Measurements from ENCODE around the gene NTM. TPM values are rescaled to one million over a fixed set of nuclear protein-coding genes. Genes with fewer than 3 reads are reported as not detected.

The NTM gene
- polyA plus RNA-seq, 1 donor (not counting 4 experiments of a cell fraction or from before 2014, with no cell fraction given) = 47.9 TPM

DNA sequence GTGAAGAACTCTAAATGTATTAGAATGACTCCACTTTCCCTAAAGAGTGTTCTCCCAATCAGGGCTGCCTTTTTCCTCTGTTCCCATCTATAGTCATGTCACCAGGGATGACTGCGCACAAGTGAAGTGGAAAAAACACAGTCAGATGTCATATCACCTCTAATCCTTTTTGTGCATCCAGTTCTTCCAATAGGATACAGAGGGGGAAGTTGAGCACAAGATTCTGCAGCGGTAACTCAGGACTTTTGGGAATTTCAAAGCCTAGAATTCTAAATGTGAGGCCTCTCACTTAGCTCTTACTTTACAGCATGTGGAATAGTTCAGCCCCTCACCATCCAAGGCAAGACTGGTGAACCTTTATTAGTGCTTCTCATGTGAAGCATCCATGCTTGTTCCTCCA, 602.6 kb downstream of the NTM start:
- peaks cover 0 to 4% of the 10 kb centered on the region in 2 experiments for H3K36me3 ChIP-seq (ENCODE audit: control insufficient read depth in 2 of 2, extremely low read depth in 1 of 2, insufficient read depth in 2 of 2, low read length in 2 of 2)
- no peaks in the 10 kb centered on the region for H3K9me3 ChIP-seq (ENCODE audit: control insufficient read depth, low read depth, low read length)
- no peak for TF ChIP-seq EZH2 (IDR thresholded peaks at IDR 0.05; ENCODE audit: low read length)
- TF ChIP-seq, protein P1, sequence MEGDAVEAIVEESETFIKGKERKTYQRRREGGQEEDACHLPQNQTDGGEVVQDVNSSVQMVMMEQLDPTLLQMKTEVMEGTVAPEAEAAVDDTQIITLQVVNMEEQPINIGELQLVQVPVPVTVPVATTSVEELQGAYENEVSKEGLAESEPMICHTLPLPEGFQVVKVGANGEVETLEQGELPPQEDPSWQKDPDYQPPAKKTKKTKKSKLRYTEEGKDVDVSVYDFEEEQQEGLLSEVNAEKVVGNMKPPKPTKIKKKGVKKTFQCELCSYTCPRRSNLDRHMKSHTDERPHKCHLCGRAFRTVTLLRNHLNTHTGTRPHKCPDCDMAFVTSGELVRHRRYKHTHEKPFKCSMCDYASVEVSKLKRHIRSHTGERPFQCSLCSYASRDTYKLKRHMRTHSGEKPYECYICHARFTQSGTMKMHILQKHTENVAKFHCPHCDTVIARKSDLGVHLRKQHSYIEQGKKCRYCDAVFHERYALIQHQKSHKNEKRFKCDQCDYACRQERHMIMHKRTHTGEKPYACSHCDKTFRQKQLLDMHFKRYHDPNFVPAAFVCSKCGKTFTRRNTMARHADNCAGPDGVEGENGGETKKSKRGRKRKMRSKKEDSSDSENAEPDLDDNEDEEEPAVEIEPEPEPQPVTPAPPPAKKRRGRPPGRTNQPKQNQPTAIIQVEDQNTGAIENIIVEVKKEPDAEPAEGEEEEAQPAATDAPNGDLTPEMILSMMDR (optimal IDR thresholded peaks at IDR 0.05 in 1 of 3, IDR thresholded peaks at IDR 0.05 in 1 of 3, conservative IDR thresholded peaks at IDR 0.05 in 1 of 3; ENCODE audit: extremely low read depth in 1 of 3, insufficient read depth in 2 of 3, low read length in 3 of 3) = no peak
- H2AFZ ChIP-seq (ENCODE audit: control insufficient read depth, low read length) = no peak overlapping the region
- peaks cover 18% of the 10 kb centered on the region for H3K4me1 ChIP-seq (ENCODE audit: control insufficient read depth, extremely low read depth, insufficient read depth, low read length)
- no peak for DNase-seq (ENCODE audit: low read depth, low spot score)
- H4K20me1 ChIP-seq (ENCODE audit: control insufficient read depth, extremely low read depth, insufficient read depth, low read length) = no peaks in the 10 kb centered on the region
- no peak overlapping the region for H3K9ac ChIP-seq (ENCODE audit: control insufficient read depth, extremely low read depth, insufficient read depth, low read length)
- no peak overlapping the region for H3K4me3 ChIP-seq (ENCODE audit: control insufficient read depth in 2 of 3, extremely low read depth in 1 of 3, insufficient read depth in 2 of 3, low read depth in 1 of 3, low read length in 3 of 3)
- H3K9me1 ChIP-seq (ENCODE audit: control insufficient read depth, extremely low read depth, insufficient read depth, low read length) = no peaks in the 10 kb centered on the region
- dilution Hi-C loops (cut with MboI; ENCODE audit: extremely low pct_ligation_motif_present, low sequenced_read_pairs) = no loop called here
- no peaks in the 10 kb centered on the region for H3K27me3 ChIP-seq (ENCODE audit: control insufficient read depth, extremely low read depth, insufficient read depth, low read length)
- H3K4me2 ChIP-seq (ENCODE audit: control insufficient read depth, extremely low read depth, insufficient read depth, low read depth, low read length) = no peak overlapping the region
- no peaks in the 10 kb centered on the region for H3K79me2 ChIP-seq (ENCODE audit: control insufficient read depth, insufficient read depth, low read length)
- no peak for FAIRE-seq
- H3K27ac ChIP-seq (ENCODE audit: control insufficient read depth, insufficient read depth, low read length) = no peak overlapping the region

- FAIRE-seq (no peak), DNase-seq (ENCODE audit: low read depth, low spot score) (no peak)
These were observed 605.2 kb downstream of the NTM start for GRCh38 chr11:131975619-131976018.

More at GRCh38 chr11:131975619-131976018, 605.2 kb downstream of the NTM start:
- TF ChIP-seq EZH2 (IDR thresholded peaks at IDR 0.05; ENCODE audit: low read length) = no peak
- TF ChIP-seq, protein P1 (optimal IDR thresholded peaks at IDR 0.05 in 1 of 3, IDR thresholded peaks at IDR 0.05 in 1 of 3, conservative IDR thresholded peaks at IDR 0.05 in 1 of 3; ENCODE audit: extremely low read depth in 1 of 3, insufficient read depth in 2 of 3, low read length in 3 of 3) = no peak
- Histone ChIP-seq H3K27ac (ENCODE audit: control insufficient read depth, insufficient read depth, low read length) (no peak overlapping the region), H2AFZ (ENCODE audit: control insufficient read depth, low read length) (no peak overlapping the region), H3K36me3 (ENCODE audit: control insufficient read depth in 2 of 2, extremely low read depth in 1 of 2, insufficient read depth in 2 of 2, low read length in 2 of 2) (no peaks in the 10 kb centered on the region), H3K27me3 (ENCODE audit: control insufficient read depth, extremely low read depth, insufficient read depth, low read length) (no peaks in the 10 kb centered on the region), H3K4me1 (ENCODE audit: control insufficient read depth, extremely low read depth, insufficient read depth, low read length) (peaks cover 29% of the 10 kb centered on the region), H4K20me1 (ENCODE audit: control insufficient read depth, extremely low read depth, insufficient read depth, low read length) (no peaks in the 10 kb centered on the region), H3K9me3 (ENCODE audit: control insufficient read depth, low read depth, low read length) (no peaks in the 10 kb centered on the region), H3K79me2 (ENCODE audit: control insufficient read depth, insufficient read depth, low read length) (no peaks in the 10 kb centered on the region), H3K4me2 (ENCODE audit: control insufficient read depth, extremely low read depth, insufficient read depth, low read depth, low read length) (no peak overlapping the region), H3K4me3 (ENCODE audit: control insufficient read depth in 2 of 3, extremely low read depth in 1 of 3, insufficient read depth in 2 of 3, low read depth in 1 of 3, low read length in 3 of 3) (no peak overlapping the region), H3K9me1 (ENCODE audit: control insufficient read depth, extremely low read depth, insufficient read depth, low read length) (no peaks in the 10 kb centered on the region), H3K9ac (ENCODE audit: control insufficient read depth, extremely low read depth, insufficient read depth, low read length) (no peak overlapping the region)
- dilution Hi-C loops (cut with MboI; ENCODE audit: extremely low pct_ligation_motif_present, low sequenced_read_pairs) = no loop called here
